Hindlimb muscle (tissue), 1 donor: ENCODE results near the gene CNN3. TPM values are rescaled to one million over a fixed set of nuclear protein-coding genes. Genes with fewer than 3 reads are reported as not detected.

Experiments
- DNase-seq: peaks from one replicate; pipeline ENCODE4 v3.0.0-alpha.2; 2013
- polyA plus RNA-seq: library from polyadenylated mRNA; unstranded; fragments of 120-200 nt; gene quantifications from one replicate; pipeline ENCODE4 v1.2.1, GENCODE V29; 2013; ENCODE audit not compliant: insufficient read length

Gene CNN3
- polyA plus RNA-seq, 1 donor: 353 TPM

- DNase-seq: no peak
Observed at GRCh38 chr1:94887106-94887505, 39.8 kb downstream of the CNN3 start.

GRCh38 chr1:94886361-94886760 is 40.5 kb downstream of the CNN3 start:
- DNase-seq: no peak

GRCh38 chr1:94884507-94884906 is 42.4 kb downstream of the CNN3 start:
- DNase-seq: no peak

GRCh38 chr1:94884106-94884505 is 42.8 kb downstream of the CNN3 start:
- peak; percentile 83 for DNase-seq

- peak; percentile 60 for DNase-seq
Observed at GRCh38 chr1:94883691-94884090, 43.2 kb downstream of the CNN3 start.

GRCh38 chr1:94878329-94878728 is 48.6 kb downstream of the CNN3 start:
- DNase-seq: no peak

- DNase-seq: no peak
Observed at GRCh38 chr1:94876362-94876761, 50.5 kb downstream of the CNN3 start.

- DNase-seq: no peak
Observed at GRCh38 chr1:94875794-94876193, 51.1 kb downstream of the CNN3 start.

- no peak for DNase-seq
Observed at GRCh38 chr1:94874423-94874822, 52.5 kb downstream of the CNN3 start.

GRCh38 chr1:94873520-94874351 is 53.2 kb downstream of the CNN3 start:
- peak; percentile 79 for DNase-seq

GRCh38 chr1:94872771-94873495 is 54.0 kb downstream of the CNN3 start:
- DNase-seq: no peak

GRCh38 chr1:94871031-94871430 is 55.9 kb downstream of the CNN3 start:
- DNase-seq: no peak

- DNase-seq: peak; percentile 33
Observed at GRCh38 chr1:94866164-94866807, 60.6 kb downstream of the CNN3 start.

GRCh38 chr1:94865360-94865759 is 61.5 kb downstream of the CNN3 start:
- DNase-seq: peak; percentile 55

GRCh38 chr1:94864821-94865220 is 62.1 kb downstream of the CNN3 start:
- peak; percentile 43 for DNase-seq

- peak; percentile 56 for DNase-seq
Observed at GRCh38 chr1:94863919-94864318, 63.0 kb downstream of the CNN3 start.

- peak; percentile 72 for DNase-seq
Observed at GRCh38 chr1:94863297-94863911, 63.5 kb downstream of the CNN3 start.

- no peak for DNase-seq
Observed at GRCh38 chr1:94862718-94863117, 64.2 kb downstream of the CNN3 start.

GRCh38 chr1:94859174-94859573 is 67.7 kb downstream of the CNN3 start:
- no peak for DNase-seq

GRCh38 chr1:94858276-94858675 is 68.6 kb downstream of the CNN3 start:
- DNase-seq: no peak

- DNase-seq: no peak
Observed at GRCh38 chr1:94856868-94857267, 70.0 kb downstream of the CNN3 start.

GRCh38 chr1:94856004-94856403 is 70.9 kb downstream of the CNN3 start:
- DNase-seq: no peak

- no peak for DNase-seq
Observed at GRCh38 chr1:94855307-94855700, 71.6 kb downstream of the CNN3 start.
